ENCODE results near the gene ZNF239. TPM values are rescaled to one million over a fixed set of nuclear protein-coding genes. Genes with fewer than 3 reads are reported as not detected.

Gene ZNF239
- total RNA-seq, 4 donors from 2014 or later, result 2.6 to 17.3 (median 3.8) TPM

GRCh38 chr10:43585981-43586729, 11.7 kb upstream of the ZNF239 start:
- Histone ChIP-seq H3K4me3 (no peak overlapping the region), H3K36me3 (no peaks in the 10 kb centered on the region), H3K27ac (no peak overlapping the region), H3K27me3 (no peaks in the 10 kb centered on the region), H3K9me3 (no peaks in the 10 kb centered on the region), H3K4me1 (no peaks in the 10 kb centered on the region)
- DNase-seq, result no peak
- no peak for TF ChIP-seq CTCF (IDR thresholded peaks at IDR 0.05)
- no peak for TF ChIP-seq POLR2A (IDR thresholded peaks at IDR 0.05)

GRCh38 chr10:43585046-43585445, 10.6 kb upstream of the ZNF239 start:
- Histone ChIP-seq H3K9me3 (no peaks in the 10 kb centered on the region), H3K27me3 (no peaks in the 10 kb centered on the region), H3K4me1 (no peaks in the 10 kb centered on the region), H3K27ac (no peak overlapping the region), H3K4me3 (no peak overlapping the region), H3K36me3 (no peaks in the 10 kb centered on the region)
- no peak for DNase-seq
- TF ChIP-seq POLR2A (IDR thresholded peaks at IDR 0.05) (no peak), CTCF (IDR thresholded peaks at IDR 0.05) (no peak)

GRCh38 chr10:43584051-43584450, 9.6 kb upstream of the ZNF239 start:
- H3K4me3 ChIP-seq, result no peak overlapping the region
- H3K27ac ChIP-seq, result no peak overlapping the region
- no peaks in the 10 kb centered on the region for H3K36me3 ChIP-seq
- no peak for DNase-seq
- H3K4me1 ChIP-seq, result no peaks in the 10 kb centered on the region
- H3K9me3 ChIP-seq, result no peaks in the 10 kb centered on the region
- no peaks in the 10 kb centered on the region for H3K27me3 ChIP-seq
- no peak for TF ChIP-seq POLR2A (IDR thresholded peaks at IDR 0.05)
- TF ChIP-seq CTCF (IDR thresholded peaks at IDR 0.05), result no peak

GRCh38 chr10:43576580-43576979, 2.2 kb upstream of the ZNF239 start:
- no peak overlapping the region for H3K4me3 ChIP-seq
- TF ChIP-seq CTCF (IDR thresholded peaks at IDR 0.05), result no peak
- no peak for TF ChIP-seq POLR2A (IDR thresholded peaks at IDR 0.05)
- no peak for DNase-seq
- no peaks in the 10 kb centered on the region for H3K36me3 ChIP-seq
- no peaks in the 10 kb centered on the region for H3K27me3 ChIP-seq
- peaks cover 0 to 6% (median 2%) of the 10 kb centered on the region in 4 donors for H3K4me1 ChIP-seq
- no peak overlapping the region for H3K27ac ChIP-seq
- H3K9me3 ChIP-seq, result no peaks in the 10 kb centered on the region

- no peak for DNase-seq
- Histone ChIP-seq H3K27me3 (no peaks in the 10 kb centered on the region), H3K4me3 (no peak overlapping the region)
Measured at GRCh38 chr10:43576062-43576461, 1.6 kb upstream of the ZNF239 start.

More at GRCh38 chr10:43576062-43576461, 1.6 kb upstream of the ZNF239 start:
- no peaks in the 10 kb centered on the region for H3K9me3 ChIP-seq
- H3K36me3 ChIP-seq, result no peaks in the 10 kb centered on the region
- H3K4me1 ChIP-seq, result peaks cover 0 to 6% (median 2%) of the 10 kb centered on the region in 4 donors
- no peak for TF ChIP-seq CTCF (IDR thresholded peaks at IDR 0.05)
- no peak for TF ChIP-seq POLR2A (IDR thresholded peaks at IDR 0.05)
- no peak overlapping the region for H3K27ac ChIP-seq

Measured in Peyer's patch (tissue), 4 donors.